ENCODE measurements around the gene OR4F17.
"Not testable (repeated sequence)": the region's sequence is repeated elsewhere in the genome, so short reads cannot be mapped to it uniquely, and the experiment has no call there.

The OR4F17 gene

GRCh38 chr19:106804-107203 lies at the start of gene OR4F17:
OR4F17 (plus strand) TSS chr19:107104; CDS start chr19:110679, 3,575 bp downstream.
- DNase-seq (ENCODE audit: low read depth) = not testable (repeated sequence)

- DNase-seq (ENCODE audit: low read depth) = not testable (repeated sequence)
These were observed 36.1 kb upstream of the OR4F17 start for GRCh38 chr19:70793-71192.

- not testable (repeated sequence) for DNase-seq (ENCODE audit: low read depth)
These were observed 24.0 kb upstream of the OR4F17 start for GRCh38 chr19:82864-83263.

- DNase-seq (ENCODE audit: low read depth) = not testable (repeated sequence)
These were observed 23.3 kb upstream of the OR4F17 start for GRCh38 chr19:83626-84025.

- DNase-seq (ENCODE audit: low read depth) = not testable (repeated sequence)
These were observed 16.2 kb upstream of the OR4F17 start for GRCh38 chr19:90678-91077.

GRCh38 chr19:94794-95193 lies 12.1 kb upstream of the OR4F17 start:
- not testable (repeated sequence) for DNase-seq (ENCODE audit: low read depth)

GRCh38 chr19:97647-98046 lies 9.3 kb upstream of the OR4F17 start:
- not testable (repeated sequence) for DNase-seq (ENCODE audit: low read depth)

- not testable (repeated sequence) for DNase-seq (ENCODE audit: low read depth)
These were observed 13.7 kb downstream of the OR4F17 start for GRCh38 chr19:120443-121140.

Measured in fibroblast of gingiva (primary cell).